Fibroblast of upper back skin (primary cell): ENCODE measurements around the gene ACKR1.

Experiments used
- DNase-seq: peaks from one replicate; pipeline ENCODE4 v3.0.0-alpha.2; 2013

Gene ACKR1

DNA sequence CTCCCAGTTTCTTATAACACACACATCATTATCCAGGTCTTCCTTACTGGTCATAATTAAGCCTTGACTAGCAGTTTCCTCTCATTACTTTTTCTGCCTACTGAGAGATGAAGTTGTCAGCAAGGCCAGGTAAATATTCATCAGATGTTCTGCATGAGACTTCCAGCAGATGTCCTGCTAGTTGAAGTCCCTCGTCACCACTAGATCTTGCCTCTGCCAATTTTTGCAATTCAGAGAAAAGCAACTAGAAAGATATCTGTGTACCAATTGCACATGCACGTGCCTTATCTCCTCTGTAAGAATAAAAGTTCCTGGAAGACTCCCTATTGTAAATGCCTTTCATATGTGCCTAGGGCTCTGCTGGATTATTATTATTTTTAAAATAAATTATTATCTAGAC, 18.3 kb downstream of the ACKR1 start:
- DNase-seq: no peak

DNA sequence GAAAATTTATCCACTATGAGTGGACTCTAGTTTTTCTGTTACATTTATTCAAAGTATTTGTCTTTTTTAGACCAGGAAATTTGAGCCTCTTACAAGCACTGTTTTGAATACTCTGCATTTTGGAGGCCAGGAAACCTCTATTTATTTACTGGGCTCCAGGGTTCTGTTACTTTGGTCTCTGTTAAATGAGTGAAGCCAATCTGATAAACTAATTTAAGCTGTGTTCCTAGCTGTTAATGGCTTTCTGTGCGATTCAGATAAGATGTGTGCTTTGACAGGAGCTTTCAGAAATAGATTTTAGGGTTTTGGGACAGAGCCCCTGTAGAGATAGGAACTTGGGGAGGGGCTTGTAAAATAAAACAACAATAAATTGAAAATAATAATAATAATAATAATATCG, 23.9 kb downstream of the ACKR1 start:
- DNase-seq: no peak

DNA sequence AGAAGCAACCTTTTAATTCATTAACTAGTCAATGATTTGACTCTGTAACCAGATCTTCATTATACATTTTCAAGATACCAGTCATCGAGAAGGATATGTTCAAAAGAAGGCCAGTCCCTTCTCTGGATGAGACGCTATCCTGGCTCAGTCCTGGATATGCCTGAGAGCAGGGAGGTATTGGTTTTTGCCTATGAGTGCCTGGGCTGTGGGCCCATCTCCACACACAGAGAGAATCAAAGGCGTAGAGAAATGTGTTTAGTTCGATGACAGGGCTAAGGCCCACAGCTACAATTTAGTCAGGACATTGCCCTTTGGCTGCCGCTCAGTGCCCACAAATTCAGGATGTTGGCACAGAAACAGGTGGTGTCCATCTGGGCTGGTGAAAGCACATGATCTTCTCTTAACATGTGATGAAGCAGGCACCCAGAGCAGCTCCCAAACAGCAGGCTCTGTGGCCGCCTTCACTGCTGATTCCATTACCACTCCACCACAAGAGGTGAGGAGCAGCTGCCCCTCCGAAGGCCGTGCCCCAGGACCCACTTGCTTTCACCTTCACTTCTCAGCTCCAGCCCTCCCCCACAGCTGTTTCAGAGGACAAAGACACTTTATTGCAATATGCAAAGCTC, 24.7 kb downstream of the ACKR1 start:
- DNase-seq: no peak

DNA sequence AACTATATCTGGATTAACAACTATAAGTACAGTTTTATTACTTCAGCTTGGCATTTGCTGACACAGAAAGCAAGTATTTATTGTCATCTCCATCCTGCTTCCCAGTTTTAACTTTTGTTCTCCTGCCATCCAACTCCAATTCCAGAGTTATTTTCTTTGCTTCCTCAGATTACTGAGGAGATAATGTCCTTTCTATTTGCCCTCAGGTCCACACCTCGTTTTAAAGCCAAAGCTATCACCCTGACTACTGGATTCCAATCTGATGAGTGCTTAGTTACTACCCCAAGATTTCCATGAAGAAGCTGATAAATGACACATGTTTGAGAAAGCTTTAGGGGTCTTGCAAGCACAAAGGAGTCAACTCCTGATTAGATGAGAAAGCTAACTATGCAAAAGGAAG, 25.2 kb downstream of the ACKR1 start:
- DNase-seq: no peak

DNA sequence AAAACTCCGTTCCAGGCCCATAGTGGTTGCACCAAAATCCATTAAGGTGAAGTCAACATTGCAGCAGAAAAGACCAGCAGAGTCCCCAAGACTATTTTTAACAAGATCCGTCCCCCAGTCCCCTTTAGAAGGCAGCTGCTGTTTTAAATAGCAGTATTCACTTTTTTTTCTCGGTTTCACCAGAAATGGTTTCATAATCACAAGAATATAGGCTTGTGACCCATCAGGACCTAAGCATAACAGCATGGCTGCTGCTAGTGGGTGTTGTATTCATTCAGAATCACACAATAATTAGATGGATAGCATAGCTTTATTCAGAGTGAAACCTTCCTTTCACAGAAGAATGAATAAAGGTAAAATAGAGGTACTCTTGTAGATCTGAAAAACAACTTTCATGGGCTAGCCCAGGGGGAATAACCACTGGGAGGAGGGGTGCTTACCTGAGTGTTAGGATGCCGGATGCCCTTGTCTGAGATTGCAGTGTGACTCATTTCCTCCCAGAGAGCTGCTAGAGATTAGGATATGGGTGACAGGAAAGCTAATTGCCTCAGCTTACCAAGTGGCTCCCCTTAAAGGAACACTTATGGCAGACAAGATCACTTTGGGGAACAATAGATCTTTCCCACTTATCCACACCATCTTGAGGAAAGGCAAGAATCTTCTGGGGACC, 35.0 kb downstream of the ACKR1 start:
- DNase-seq: no peak

DNA sequence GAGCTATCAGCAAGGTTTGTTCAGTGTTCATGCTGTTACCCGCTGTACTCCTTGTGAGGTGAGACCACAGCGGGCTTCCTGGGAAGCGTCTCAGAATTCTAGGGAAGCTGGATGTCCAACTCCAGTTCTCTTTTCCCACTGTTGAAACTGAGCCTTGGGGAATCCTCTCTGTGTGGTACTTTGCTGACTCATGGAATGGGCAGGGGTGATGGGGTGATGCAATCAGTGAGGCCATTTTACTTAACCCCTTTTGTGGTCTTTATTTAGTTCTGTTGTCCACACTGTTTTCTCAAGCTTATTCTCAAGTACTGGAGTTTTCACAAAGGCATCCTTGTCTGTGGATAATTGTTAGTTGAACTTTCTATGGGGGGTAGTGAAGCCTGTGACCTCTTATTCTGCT, 42.6 kb downstream of the ACKR1 start:
- DNase-seq: no peak

DNA sequence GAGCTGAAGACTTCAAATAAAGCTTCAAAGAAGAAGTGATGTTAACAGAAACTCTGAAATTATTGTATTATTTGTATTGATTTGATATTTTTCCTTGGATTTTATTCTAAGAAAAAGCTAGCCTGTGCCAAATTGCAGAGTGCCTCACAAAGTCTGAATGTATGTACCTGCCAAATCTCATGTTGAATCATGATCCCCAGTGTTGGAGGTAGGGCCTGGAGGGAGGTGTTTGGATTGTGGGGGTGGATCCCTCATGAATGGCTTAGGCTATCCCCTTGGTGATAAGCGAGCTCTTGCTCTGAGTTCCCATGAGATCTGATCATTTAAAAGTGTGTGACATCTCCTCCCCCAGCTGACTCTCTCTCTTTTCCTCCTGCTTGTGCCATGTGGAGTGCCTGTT, 43.6 kb downstream of the ACKR1 start:
- DNase-seq: no peak

DNA sequence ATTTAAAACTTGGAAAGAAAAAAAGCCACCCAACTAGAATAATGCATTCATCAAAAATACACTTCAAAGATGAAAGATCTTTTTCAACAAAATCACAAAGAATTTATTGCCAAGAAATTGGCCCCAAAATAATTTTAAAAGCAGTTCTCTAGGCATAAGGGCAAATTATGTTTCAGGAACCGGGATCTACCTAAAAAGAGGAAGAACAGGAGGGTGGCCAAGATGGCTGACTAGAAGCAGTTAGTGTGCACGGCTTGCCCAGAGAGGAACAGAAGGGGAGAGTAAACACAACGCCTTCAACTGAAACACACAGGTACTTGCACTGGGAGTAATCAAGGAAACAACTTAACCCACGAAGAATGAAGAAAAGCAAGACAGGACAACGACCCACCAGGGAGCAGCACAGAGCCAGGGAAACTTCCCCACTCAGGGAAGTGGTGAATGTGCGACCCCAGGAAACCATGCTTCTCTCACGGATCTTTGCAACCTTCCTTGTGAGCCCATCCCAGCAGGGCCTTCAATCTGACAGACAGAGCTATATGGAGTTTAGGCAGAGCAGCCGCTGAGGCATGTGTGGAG, 46.1 kb downstream of the ACKR1 start:
- no peak for DNase-seq
